Neural cell (in vitro differentiated cells): ENCODE data around the gene SLCO4A1. TPM values are rescaled to one million over a fixed set of nuclear protein-coding genes. Genes with fewer than 3 reads are reported as not detected.
A peak's percentile ranks its signal among the peaks of the same experiment; 100 is the strongest.

Experiments used
- H2AFZ ChIP-seq: fragments of 200-600, 300-800 bp; sonication (generic), shearing (Covaris generic); 2 replicates; pipeline ENCODE4 v1.6.0; 2014; ENCODE audit warnings: low read depth, mild to moderate bottlenecking, antibody characterized with exemption, low read length, moderate library complexity
- H3F3A ChIP-seq: fragments of 200-600 bp; shearing (Covaris generic); 2 replicates; pipeline ENCODE4 v1.6.1; 2016; ENCODE audit warnings: mild to moderate bottlenecking, moderate library complexity, mixed read lengths, antibody characterized with exemption, low read length; ENCODE audit not compliant: insufficient read depth, poor library complexity, severe bottlenecking
- H3K27ac ChIP-seq: fragments of 200-600, 300-800 bp; sonication (generic), shearing (Covaris generic); 2 replicates; pipeline ENCODE4 v1.5.1; 2014; ENCODE audit warnings: mild to moderate bottlenecking, low read length, moderate library complexity
- H3K27me3 ChIP-seq: fragments of 300-800, 200-600 bp; sonication (generic), shearing (Covaris generic); 2 replicates; pipeline ENCODE4 v1.6.0; 2014; ENCODE audit warnings: mild to moderate bottlenecking, low read depth, low read length, moderate library complexity; ENCODE audit not compliant: insufficient read depth
- H3K36me3 ChIP-seq: fragments of 300-800, 200-600 bp; sonication (generic), shearing (Covaris generic); 2 replicates; pipeline ENCODE4 v1.5.1; 2014; ENCODE audit warnings: mild to moderate bottlenecking, antibody characterized with exemption, low read length, moderate library complexity; ENCODE audit not compliant: insufficient read depth
- H3K4me2 ChIP-seq: fragments of 300-800, 200-600 bp; sonication (generic), shearing (Covaris generic); 2 replicates; pipeline ENCODE4 v1.6.0; 2014; ENCODE audit warnings: mild to moderate bottlenecking, low read length
- H3K4me3 ChIP-seq: fragments of 300-800, 200-600 bp; sonication (generic), shearing (Covaris generic); 2 replicates; pipeline ENCODE4 v1.5.1; 2014; ENCODE audit warnings: mild to moderate bottlenecking, low read length, moderate library complexity
- H3K79me2 ChIP-seq: fragments of 200-600 bp; shearing (Covaris generic); replicated peaks from 2 replicates; pipeline ENCODE4 v1.6.0; 2014; ENCODE audit warnings: mild to moderate bottlenecking, low read length, moderate library complexity; ENCODE audit not compliant: insufficient read depth
- H3K9ac ChIP-seq: fragments of 300-800, 200-600 bp; sonication (generic), shearing (Covaris generic); 2 replicates; pipeline ENCODE4 v1.6.1; 2016; ENCODE audit warnings: mild to moderate bottlenecking, low read length, mixed read lengths
- H3K9me2 ChIP-seq: fragments of 200-600 bp; shearing (Covaris generic); 2 replicates; pipeline ENCODE4 v1.6.1; 2016; ENCODE audit warnings: mild to moderate bottlenecking, low read length, mixed read lengths; ENCODE audit not compliant: insufficient read depth
- H3K9me3 ChIP-seq: fragments of 200-600, 300-800 bp; sonication (generic), shearing (Covaris generic); 2 replicates; pipeline ENCODE4 v1.6.1; 2016; ENCODE audit warnings: mild to moderate bottlenecking, mixed run types, low read length, moderate library complexity, mixed read lengths
- H4K20me1 ChIP-seq: fragments of 200-600 bp; shearing (Covaris generic); 2 replicates; pipeline ENCODE4 v1.6.1; 2016; ENCODE audit warnings: mild to moderate bottlenecking, mixed run types; ENCODE audit not compliant: insufficient read depth
- CTCF ChIP-seq: fragments of 450-650 bp; IDR thresholded peaks from 2 replicates; pipeline ENCODE4 v1.5.1; 2014; ENCODE audit warnings: antibody characterized with exemption, mild to moderate bottlenecking, moderate library complexity; ENCODE audit not compliant: poor library complexity, severe bottlenecking
- EP300 ChIP-seq: fragments of 450-650 bp; conservative IDR thresholded peaks from 2 replicates; pipeline ENCODE4 v1.6.1; 2014; ENCODE audit warnings: antibody characterized with exemption, mild to moderate bottlenecking, moderate library complexity; ENCODE audit not compliant: poor library complexity, severe bottlenecking
- EZH2 ChIP-seq: fragments of 200-600, 300-800 bp; shearing (Covaris generic), sonication (generic); IDR thresholded peaks from 2 replicates; pipeline ENCODE4 v1.6.1; 2014; ENCODE audit warnings: antibody characterized with exemption, low read length, borderline replicate concordance, mild to moderate bottlenecking; ENCODE audit not compliant: insufficient read depth, poor library complexity, severe bottlenecking
- MXI1 ChIP-seq: fragments of 450-650 bp; conservative IDR thresholded peaks from 2 replicates; pipeline ENCODE4 v1.6.1; 2014; ENCODE audit warnings: antibody characterized with exemption, mild to moderate bottlenecking; ENCODE audit not compliant: poor library complexity, severe bottlenecking
- POLR2AphosphoS5 ChIP-seq: IDR thresholded peaks from 2 replicates; pipeline ENCODE4 v1.6.1; 2012
- RAD21 ChIP-seq: fragments of 450-650 bp; conservative IDR thresholded peaks from 2 replicates; pipeline ENCODE4 v1.6.1; 2014; ENCODE audit warnings: antibody characterized with exemption, mild to moderate bottlenecking, moderate library complexity
- REST ChIP-seq: IDR thresholded peaks from 2 replicates; pipeline ENCODE4 v1.6.1; 2012; ENCODE audit warnings: borderline replicate concordance
- SMC3 ChIP-seq: fragments of 450-650 bp; conservative IDR thresholded peaks from 2 replicates; pipeline ENCODE4 v1.6.1; 2014; ENCODE audit warnings: antibody characterized with exemption, mild to moderate bottlenecking, moderate library complexity; ENCODE audit not compliant: poor library complexity
- TAF1 ChIP-seq: IDR thresholded peaks from 2 replicates; pipeline ENCODE4 v1.6.1; 2012; ENCODE audit warnings: low read depth
- polyA plus RNA-seq: library from polyadenylated mRNA; depleted of rRNA; stranded (reverse); fragments of >200 nt; gene quantifications from 2 replicates; pipeline ENCODE4 v1.2.3, GENCODE V29; 2014

The SLCO4A1 gene
- polyA plus RNA-seq, 1 donor from 2014 or later, result 3.5 TPM

- H3K9me3 ChIP-seq, result no peaks in the 10 kb centered on the region
- H3K4me3 ChIP-seq, result no peak overlapping the region
- no peaks in the 10 kb centered on the region for H3K9me2 ChIP-seq
- H3K4me2 ChIP-seq, result no peak overlapping the region
- no peaks in the 10 kb centered on the region for H4K20me1 ChIP-seq
- no peaks in the 10 kb centered on the region for H3K27me3 ChIP-seq
- no peak overlapping the region for H3K9ac ChIP-seq
- H3K36me3 ChIP-seq, result no peaks in the 10 kb centered on the region
- TF ChIP-seq MXI1 (no peak), CTCF (no peak), REST (no peak), SMC3 (no peak), RAD21 (no peak), POLR2AphosphoS5 (no peak), EP300 (no peak), TAF1 (no peak), EZH2 (no peak)
- H3F3A ChIP-seq, result peaks cover 7% of the 10 kb centered on the region
- H3K79me2 ChIP-seq, result no peaks in the 10 kb centered on the region
- no peak overlapping the region for H2AFZ ChIP-seq
- H3K27ac ChIP-seq, result no peak overlapping the region
Measured at GRCh38 chr20:62689861-62690260, 47.6 kb downstream of the SLCO4A1 start.

- H3F3A ChIP-seq, result peaks cover 7% of the 10 kb centered on the region
Measured at GRCh38 chr20:62690261-62690820, 48.0 kb downstream of the SLCO4A1 start.

More at GRCh38 chr20:62690261-62690820, 48.0 kb downstream of the SLCO4A1 start:
- Histone ChIP-seq H2AFZ (no peak overlapping the region), H4K20me1 (no peaks in the 10 kb centered on the region), H3K4me2 (no peak overlapping the region), H3K9me2 (no peaks in the 10 kb centered on the region), H3K27ac (peak overlapping the region; percentile 86), H3K4me3 (no peak overlapping the region), H3K9me3 (no peaks in the 10 kb centered on the region), H3K9ac (no peak overlapping the region), H3K36me3 (no peaks in the 10 kb centered on the region), H3K79me2 (no peaks in the 10 kb centered on the region), H3K27me3 (no peaks in the 10 kb centered on the region)
- TF ChIP-seq POLR2AphosphoS5, result no peak
- TF ChIP-seq EP300, result no peak
- no peak for TF ChIP-seq MXI1
- TF ChIP-seq CTCF, result no peak
- TF ChIP-seq REST, result no peak
- no peak for TF ChIP-seq SMC3
- TF ChIP-seq RAD21, result no peak
- no peak for TF ChIP-seq TAF1
- no peak for TF ChIP-seq EZH2
